Keratinocyte (primary cell): Measurements from ENCODE around the gene OTX1. TPM values are rescaled to one million over a fixed set of nuclear protein-coding genes. Genes with fewer than 3 reads are reported as not detected.
A peak's percentile ranks its signal among the peaks of the same experiment; 100 is the strongest.

ENCODE experiments used
- DNase-seq: peaks from one replicate; pipeline ENCODE4 v3.0.0-alpha.2; 2011; ENCODE audit warnings: low read depth, missing footprints, low spot score
- FAIRE-seq: peaks from 2 replicates; lab custom pipeline; 2011; peaks lifted over from hg19 to GRCh38; lab: Jason Lieb, UNC
- H2AFZ ChIP-seq: 2 replicates; pipeline ENCODE4 v1.6.0; 2012; ENCODE audit warnings: low read length, control low read depth, inconsistent platforms; ENCODE audit not compliant: control insufficient read depth
- H3K27ac ChIP-seq: 2 replicates; pipeline ENCODE4 v1.5.1; 2011; ENCODE audit warnings: low read length; ENCODE audit not compliant: control insufficient read depth, insufficient read depth
- H3K27me3 ChIP-seq: 3 replicates; pipeline ENCODE4 v1.6.0; 2011; ENCODE audit warnings: low read length; ENCODE audit not compliant: control insufficient read depth, insufficient read depth; ENCODE audit errors: extremely low read depth
- H3K36me3 ChIP-seq, 2 experiments: 2 replicates in 1 of 2; 3 replicates in 1 of 2; pipeline ENCODE4 v1.5.1; 2011; ENCODE audit warnings: low read length in 2 of 2, mild to moderate bottlenecking in 1 of 2; ENCODE audit not compliant: control insufficient read depth in 2 of 2, insufficient read depth in 2 of 2; ENCODE audit errors: extremely low read depth in 1 of 2
- H3K4me1 ChIP-seq: 3 replicates; pipeline ENCODE4 v1.5.1; 2011; ENCODE audit warnings: low read length; ENCODE audit not compliant: control insufficient read depth, insufficient read depth; ENCODE audit errors: extremely low read depth
- H3K4me2 ChIP-seq: 3 replicates; pipeline ENCODE4 v1.6.0; 2011; ENCODE audit warnings: low read depth, low read length; ENCODE audit not compliant: control insufficient read depth, insufficient read depth; ENCODE audit errors: extremely low read depth
- H3K4me3 ChIP-seq, 3 experiments: fragments of 200-600 bp in 1 of 3; sonication (generic) in 1 of 3; 2 replicates in 2 of 3; 3 replicates in 1 of 3; pipeline ENCODE4 v1.5.1; 2011 to 2016; ENCODE audit warnings: low read length in 3 of 3, mild to moderate bottlenecking in 3 of 3, control low read depth in 2 of 3, inconsistent platforms in 1 of 3, low read depth in 1 of 3, mixed read lengths in 1 of 3, mixed run types in 1 of 3, moderate library complexity in 1 of 3; ENCODE audit not compliant: control insufficient read depth in 2 of 3, insufficient read depth in 2 of 3; ENCODE audit errors: extremely low read depth in 1 of 3
- H3K79me2 ChIP-seq: 2 replicates; pipeline ENCODE4 v1.6.0; 2012; ENCODE audit warnings: low read length; ENCODE audit not compliant: control insufficient read depth, insufficient read depth
- H3K9ac ChIP-seq: 3 replicates; pipeline ENCODE4 v1.6.0; 2011; ENCODE audit warnings: low read length; ENCODE audit not compliant: control insufficient read depth, insufficient read depth; ENCODE audit errors: extremely low read depth
- H3K9me1 ChIP-seq: 3 replicates; pipeline ENCODE4 v1.6.0; 2011; ENCODE audit warnings: low read length; ENCODE audit not compliant: control insufficient read depth, insufficient read depth; ENCODE audit errors: extremely low read depth
- H3K9me3 ChIP-seq: 2 replicates; pipeline ENCODE4 v1.5.1; 2012; ENCODE audit warnings: low read depth, low read length; ENCODE audit not compliant: control insufficient read depth
- H4K20me1 ChIP-seq: 3 replicates; pipeline ENCODE4 v1.6.0; 2011; ENCODE audit warnings: low read length; ENCODE audit not compliant: control insufficient read depth, insufficient read depth; ENCODE audit errors: extremely low read depth
- CTCF ChIP-seq, 3 experiments: IDR thresholded peaks in 1 of 3; conservative IDR thresholded peaks in 1 of 3; optimal IDR thresholded peaks in 1 of 3; 2 replicates in 2 of 3; 3 replicates in 1 of 3; pipeline versions ENCODE3 to v1.5.1; 2011; ENCODE audit warnings: low read length in 3 of 3, mild to moderate bottlenecking in 3 of 3, moderate library complexity in 2 of 3, control low read depth in 1 of 3, inconsistent platforms in 1 of 3; ENCODE audit not compliant: insufficient read depth in 2 of 3; ENCODE audit errors: extremely low read depth in 1 of 3
- EZH2 ChIP-seq: IDR thresholded peaks from one replicate; pipeline ENCODE4 v1.6.1; 2012; ENCODE audit warnings: inconsistent platforms, mild to moderate bottlenecking, low read length, moderate library complexity
- dilution Hi-C: fragments of 300-500 bp; cut with MboI; formaldehyde crosslinking; loops from one replicate; pipeline ENCODE4 v1.7.0; 2020; ENCODE audit warnings: low sequenced_read_pairs; ENCODE audit not compliant: extremely low pct_ligation_motif_present
- polyA plus RNA-seq, 5 experiments: library from polyadenylated mRNA; depleted of rRNA in 3 of 5; stranded (reverse) in 3 of 5; stranded (forward) in 1 of 5; unstranded in 1 of 5; fragments of >200 nt; gene quantifications; 1 replicate in 1 of 5; 2 replicates in 3 of 5; 3 replicates in 1 of 5; pipeline versions ENCODE4 v1.2.1 to v1.2.3, GENCODE V29; 2011 to 2012; ENCODE audit warnings: missing spikeins in 2 of 5, low read depth in 1 of 5, low replicate concordance in 1 of 5

OTX1 gene
- polyA plus RNA-seq, 1 donor (not counting 4 experiments of a cell fraction or from before 2014, with no cell fraction given) = 0.28 TPM

GRCh38 chr2:63034526-63034925 is 16.1 kb upstream of the OTX1 start:
- dilution Hi-C loops = no loop called here
- no peak overlapping the region for H3K9ac ChIP-seq
- FAIRE-seq (peak; percentile 5), DNase-seq (no peak)
- no peaks in the 10 kb centered on the region for H3K27me3 ChIP-seq
- peaks cover 0 to 2% of the 10 kb centered on the region in 2 experiments for H3K36me3 ChIP-seq
- H3K79me2 ChIP-seq = no peaks in the 10 kb centered on the region
- no peak overlapping the region for H3K27ac ChIP-seq
- H3K9me1 ChIP-seq = no peaks in the 10 kb centered on the region
- H3K4me3 ChIP-seq = no peak overlapping the region
- TF ChIP-seq EZH2 (no peak), CTCF (optimal IDR thresholded peaks at IDR 0.05 in 1 of 3, IDR thresholded peaks at IDR 0.05 in 1 of 3, conservative IDR thresholded peaks at IDR 0.05 in 1 of 3; ENCODE audit: extremely low read depth in 1 of 3, insufficient read depth in 2 of 3, low read length in 3 of 3) (no peak)
- no peaks in the 10 kb centered on the region for H3K9me3 ChIP-seq
- H4K20me1 ChIP-seq = no peaks in the 10 kb centered on the region
- no peak overlapping the region for H3K4me2 ChIP-seq
- peaks cover 7% of the 10 kb centered on the region for H3K4me1 ChIP-seq
- no peak overlapping the region for H2AFZ ChIP-seq

DNA sequence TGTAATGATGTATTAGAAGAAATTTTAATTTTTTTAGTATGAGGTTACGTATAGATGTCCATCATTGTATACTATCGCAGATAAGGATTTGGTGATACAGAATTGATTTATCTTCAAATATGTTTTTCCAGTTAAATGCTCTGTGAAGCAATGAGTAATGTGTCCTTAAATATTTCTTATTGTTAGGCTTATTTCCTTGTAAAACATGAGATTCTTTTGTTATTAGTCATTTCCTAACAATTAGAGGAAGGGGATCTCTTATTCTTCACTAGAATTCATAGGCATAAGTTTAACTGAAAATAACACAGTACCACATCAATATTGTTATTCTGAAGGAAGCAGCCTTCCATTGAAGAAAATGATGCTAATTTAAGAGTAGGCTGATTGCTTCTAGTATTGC is 15.5 kb upstream of the OTX1 start:
- FAIRE-seq (no peak), DNase-seq (no peak)
- dilution Hi-C loops = no loop called here

More for the DNA sequence above, 15.5 kb upstream of the OTX1 start:
- Histone ChIP-seq H3K4me2 (no peak overlapping the region), H4K20me1 (no peaks in the 10 kb centered on the region), H3K36me3 (peaks cover 0 to 2% of the 10 kb centered on the region in 2 experiments), H2AFZ (no peak overlapping the region), H3K9me1 (no peaks in the 10 kb centered on the region), H3K79me2 (no peaks in the 10 kb centered on the region), H3K9ac (no peak overlapping the region), H3K27ac (no peak overlapping the region), H3K4me3 (no peak overlapping the region), H3K27me3 (no peaks in the 10 kb centered on the region), H3K9me3 (no peaks in the 10 kb centered on the region), H3K4me1 (peaks cover 7% of the 10 kb centered on the region)
- TF ChIP-seq EZH2 = no peak
- TF ChIP-seq CTCF (optimal IDR thresholded peaks at IDR 0.05 in 1 of 3, IDR thresholded peaks at IDR 0.05 in 1 of 3, conservative IDR thresholded peaks at IDR 0.05 in 1 of 3; ENCODE audit: extremely low read depth in 1 of 3, insufficient read depth in 2 of 3, low read length in 3 of 3) = no peak
